Activated CD8-positive, alpha-beta memory T cell treated with anti-CD3 and anti-CD28 coated beads for 24 hours (primary cell): Measurements from ENCODE around the gene ZNF469.
A peak's percentile ranks its signal among the peaks of the same experiment; 100 is the strongest.

ENCODE experiments used
- DNase-seq: peaks from one replicate; pipeline ENCODE4 v3.0.0-alpha.2; 2020

Gene ZNF469

DNA sequence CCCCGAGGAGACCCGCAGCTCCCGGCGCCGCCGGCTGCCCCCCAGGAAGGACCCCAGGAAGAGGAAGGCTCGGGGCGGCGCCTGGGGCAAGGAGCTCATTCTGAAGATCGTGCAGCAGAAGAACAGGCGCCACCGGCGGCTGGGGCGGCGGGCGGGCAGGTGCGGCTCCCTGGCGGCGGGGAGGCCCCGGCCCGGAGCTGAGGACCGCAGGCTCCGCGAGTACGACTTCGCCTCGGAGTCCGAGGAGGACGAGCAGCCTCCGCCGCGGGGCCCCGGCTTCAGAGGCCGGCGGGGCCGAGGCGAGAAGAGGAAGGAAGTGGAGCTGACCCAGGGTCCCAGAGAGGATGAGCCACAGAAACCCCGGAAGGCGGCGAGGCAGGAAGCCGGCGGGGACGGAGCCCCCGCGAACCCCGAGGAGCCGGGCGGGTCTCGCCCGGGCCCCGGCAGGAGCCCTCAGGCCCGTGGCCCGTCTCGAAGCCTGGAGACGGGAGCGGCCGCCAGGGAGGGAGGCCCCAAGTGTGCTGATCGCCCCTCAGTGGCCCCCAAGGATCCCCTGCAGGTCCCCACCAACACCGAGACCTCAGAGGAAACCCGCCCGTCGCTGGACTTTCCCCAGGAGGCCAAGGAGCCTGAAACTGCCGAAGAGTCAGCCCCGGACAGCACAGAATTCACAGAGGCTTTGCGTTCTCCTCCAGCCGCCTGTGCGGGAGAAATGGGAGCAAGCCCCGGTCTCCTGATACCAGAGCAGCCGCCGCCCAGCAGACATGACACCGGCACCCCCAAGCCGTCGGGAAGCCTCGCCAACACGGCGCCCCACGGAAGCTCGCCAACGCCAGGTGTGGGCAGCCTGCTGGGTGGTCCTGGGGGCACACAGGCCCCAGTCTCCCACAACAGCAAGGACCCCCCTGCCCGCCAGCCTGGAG lies 48.0 kb downstream of the ZNF469 start:
- DNase-seq = peak; percentile 84

DNA sequence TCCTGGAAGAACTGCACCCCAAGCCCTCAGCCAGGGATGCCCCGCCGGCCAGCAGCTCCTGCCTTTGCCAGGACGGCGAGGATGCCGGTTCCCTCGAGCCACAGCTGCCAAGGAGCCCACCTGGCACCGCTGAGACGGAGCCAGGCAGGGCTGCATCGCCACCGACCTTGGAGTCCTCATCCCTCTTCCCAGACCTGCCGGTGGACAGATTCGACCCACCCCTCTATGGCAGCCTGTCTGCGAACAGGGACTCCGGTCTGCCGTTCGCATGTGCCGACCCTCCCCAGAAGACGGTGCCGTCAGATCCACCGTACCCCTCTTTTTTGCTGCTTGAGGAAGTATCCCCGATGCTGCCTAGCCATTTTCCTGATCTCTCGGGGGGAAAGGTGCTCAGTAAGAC lies 48.9 kb downstream of the ZNF469 start:
- no peak for DNase-seq

DNA sequence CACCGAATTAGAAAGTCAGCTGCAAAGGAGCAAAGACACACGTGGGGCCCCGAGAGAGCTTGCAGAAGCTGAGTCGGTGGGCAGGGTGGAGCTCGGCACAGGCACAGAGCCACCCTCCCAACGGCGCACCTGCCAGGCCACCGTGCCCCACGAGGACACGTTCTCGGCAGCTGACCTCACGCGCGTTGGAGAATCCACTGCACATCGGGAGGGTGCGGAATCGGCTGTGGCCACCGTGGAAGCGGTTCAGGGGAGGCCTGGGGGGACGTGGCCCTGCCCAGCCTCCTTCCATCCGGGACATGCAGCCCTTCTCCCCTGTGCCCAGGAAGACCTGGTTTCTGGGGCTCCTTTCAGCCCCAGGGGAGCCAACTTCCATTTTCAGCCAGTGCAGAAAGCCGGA lies 49.4 kb downstream of the ZNF469 start:
- no peak for DNase-seq
